Hepatocyte (in vitro differentiated cells): ENCODE data around the gene EPS8L3. TPM values are rescaled to one million over a fixed set of nuclear protein-coding genes. Genes with fewer than 3 reads are reported as not detected.
"Not testable (repeated sequence)": the region's sequence is repeated elsewhere in the genome, so short reads cannot be mapped to it uniquely, and the experiment has no call there.

Source experiments
- DNase-seq: peaks from one replicate; pipeline ENCODE4 v3.0.0-alpha.2; 2016; ENCODE audit warnings: low spot score
- H2AFZ ChIP-seq: fragments of 200-600 bp; sonication (generic); 2 replicates; pipeline ENCODE4 v1.6.0; 2016; ENCODE audit warnings: antibody characterized with exemption, mild to moderate bottlenecking
- H3K27ac ChIP-seq: fragments of 200-600 bp; sonication (generic); 2 replicates; pipeline ENCODE4 v1.5.1; 2016; ENCODE audit warnings: mild to moderate bottlenecking
- H3K27me3 ChIP-seq: fragments of 200-600 bp; sonication (generic); 2 replicates; pipeline ENCODE4 v1.6.1; 2016
- H3K36me3 ChIP-seq: fragments of 200-600 bp; sonication (generic); replicated peaks from 2 replicates; pipeline ENCODE4 v1.5.1; 2016; ENCODE audit warnings: low read depth; ENCODE audit not compliant: insufficient read depth
- H3K4me1 ChIP-seq: fragments of 200-600 bp; sonication (generic); 2 replicates; pipeline ENCODE4 v1.5.1; 2016; ENCODE audit warnings: mild to moderate bottlenecking, moderate library complexity; ENCODE audit not compliant: insufficient read depth
- H3K4me2 ChIP-seq: fragments of 200-600 bp; sonication (generic); 2 replicates; pipeline ENCODE4 v1.6.0; 2016
- H3K4me3 ChIP-seq: fragments of 200-600 bp; sonication (generic); 2 replicates; pipeline ENCODE4 v1.5.1; 2016; ENCODE audit warnings: mild to moderate bottlenecking
- H3K79me2 ChIP-seq: fragments of 200-600 bp; sonication (generic); 2 replicates; pipeline ENCODE4 v1.6.0; 2017; ENCODE audit warnings: mild to moderate bottlenecking
- H3K9me2 ChIP-seq: fragments of 200-600 bp; sonication (generic); replicated peaks from 2 replicates; pipeline ENCODE4 v1.6.0; 2017; ENCODE audit warnings: mild to moderate bottlenecking; ENCODE audit not compliant: insufficient read depth
- H3K9me3 ChIP-seq: fragments of 200-600 bp; sonication (generic); 2 replicates; pipeline ENCODE4 v1.5.1; 2016; ENCODE audit warnings: low read depth, mild to moderate bottlenecking
- H4K20me1 ChIP-seq: fragments of 200-600 bp; sonication (generic); 2 replicates; pipeline ENCODE4 v1.6.0; 2016; ENCODE audit warnings: mild to moderate bottlenecking; ENCODE audit not compliant: insufficient read depth, poor library complexity, severe bottlenecking
- EZH2 ChIP-seq: fragments of 200-600 bp; sonication (generic); IDR thresholded peaks from 2 replicates; pipeline ENCODE4 v1.6.1; 2016; ENCODE audit warnings: antibody characterized with exemption, mild to moderate bottlenecking, borderline replicate concordance
- EZH2phosphoT487 ChIP-seq: fragments of 200-600 bp; sonication (generic); IDR thresholded peaks from one replicate; pipeline ENCODE4 v1.6.1; 2018; ENCODE audit warnings: antibody characterized with exemption, mild to moderate bottlenecking, low read depth, moderate library complexity; ENCODE audit not compliant: unreplicated experiment, severe bottlenecking
- WGBS: methylation state at CpG from one replicate; pipeline ENCODE4 v1.1.6; 2016; ENCODE audit warnings: low lambda C conversion rate; ENCODE audit errors: missing lambda C conversion rate; 5-methylcytosine and 5-hydroxymethylcytosine counted together
- polyA plus RNA-seq: library from polyadenylated mRNA; unstranded; fragments of >200 nt; fragmentation: Nextera tagmentation; extraction: Ambion mirVana; gene quantifications from 2 replicates; pipeline ENCODE4 v1.2.1, GENCODE V29; 2016
- total RNA-seq: library from RNA; depleted of rRNA; stranded (reverse); fragments of >200 nt; gene quantifications from 2 replicates; pipeline ENCODE4 v1.2.3, GENCODE V29; 2014
- TF ChIP-seq, protein P1 (sequence below): fragments of 200-600 bp; sonication (generic); IDR thresholded peaks from 2 replicates; pipeline ENCODE4 v1.5.1; 2016; ENCODE audit warnings: antibody characterized with exemption, mild to moderate bottlenecking; ENCODE audit not compliant: poor library complexity

EPS8L3 gene
- total and polyA plus RNA-seq, 2 experiments from 2014 or later, result 48.1 to 97.3 TPM

DNA sequence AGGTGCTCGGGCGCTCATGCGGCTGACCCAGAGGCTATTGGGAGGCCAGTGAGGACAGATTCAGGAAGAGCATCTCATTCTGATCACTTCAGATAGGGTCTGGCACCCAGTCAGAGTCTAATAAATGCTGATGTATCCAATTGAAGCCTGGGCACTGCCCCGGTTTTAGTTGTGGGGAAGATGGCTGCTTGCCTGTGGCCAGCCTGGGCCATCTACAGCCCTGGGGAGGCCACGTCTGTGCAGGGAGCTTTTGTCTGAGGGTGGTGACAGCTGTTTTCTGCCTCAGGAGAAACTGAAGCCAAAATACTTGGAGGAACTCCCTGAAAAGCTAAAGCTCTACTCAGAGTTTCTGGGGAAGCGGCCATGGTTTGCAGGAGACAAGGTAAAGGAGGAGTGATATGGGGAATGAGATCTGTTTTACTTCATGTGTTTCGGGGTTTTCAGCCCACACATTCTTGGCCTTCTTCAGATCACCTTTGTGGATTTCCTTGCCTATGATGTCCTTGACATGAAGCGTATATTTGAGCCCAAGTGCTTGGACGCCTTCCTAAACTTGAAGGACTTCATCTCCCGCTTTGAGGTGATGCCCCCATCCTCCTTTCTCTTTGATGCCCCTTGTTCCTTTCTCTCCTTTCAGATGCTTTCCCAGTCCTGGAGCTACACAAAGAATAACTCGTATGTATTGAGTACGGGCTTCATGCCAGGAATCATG lies 48.9 kb downstream of the EPS8L3 start:
- no peaks in the 10 kb centered on the region for H3K79me2 ChIP-seq
- H3K9me3 ChIP-seq, result no peaks in the 10 kb centered on the region
- H3K36me3 ChIP-seq, result no peaks in the 10 kb centered on the region
- H2AFZ ChIP-seq, result no peak overlapping the region
- no peaks in the 10 kb centered on the region for H3K27me3 ChIP-seq
- no peaks in the 10 kb centered on the region for H4K20me1 ChIP-seq
- no peak overlapping the region for H3K4me2 ChIP-seq
- H3K27ac ChIP-seq, result no peak overlapping the region
- WGBS, result 88% methylated on average over 12 of the region's 12 CpGs
- no peak overlapping the region for H3K4me3 ChIP-seq
- no peak for TF ChIP-seq EZH2
- TF ChIP-seq, protein P1, sequence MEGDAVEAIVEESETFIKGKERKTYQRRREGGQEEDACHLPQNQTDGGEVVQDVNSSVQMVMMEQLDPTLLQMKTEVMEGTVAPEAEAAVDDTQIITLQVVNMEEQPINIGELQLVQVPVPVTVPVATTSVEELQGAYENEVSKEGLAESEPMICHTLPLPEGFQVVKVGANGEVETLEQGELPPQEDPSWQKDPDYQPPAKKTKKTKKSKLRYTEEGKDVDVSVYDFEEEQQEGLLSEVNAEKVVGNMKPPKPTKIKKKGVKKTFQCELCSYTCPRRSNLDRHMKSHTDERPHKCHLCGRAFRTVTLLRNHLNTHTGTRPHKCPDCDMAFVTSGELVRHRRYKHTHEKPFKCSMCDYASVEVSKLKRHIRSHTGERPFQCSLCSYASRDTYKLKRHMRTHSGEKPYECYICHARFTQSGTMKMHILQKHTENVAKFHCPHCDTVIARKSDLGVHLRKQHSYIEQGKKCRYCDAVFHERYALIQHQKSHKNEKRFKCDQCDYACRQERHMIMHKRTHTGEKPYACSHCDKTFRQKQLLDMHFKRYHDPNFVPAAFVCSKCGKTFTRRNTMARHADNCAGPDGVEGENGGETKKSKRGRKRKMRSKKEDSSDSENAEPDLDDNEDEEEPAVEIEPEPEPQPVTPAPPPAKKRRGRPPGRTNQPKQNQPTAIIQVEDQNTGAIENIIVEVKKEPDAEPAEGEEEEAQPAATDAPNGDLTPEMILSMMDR, result no peak
- no peak for TF ChIP-seq EZH2phosphoT487
- H3K9me2 ChIP-seq, result no peaks in the 10 kb centered on the region
- DNase-seq, result no peak
- H3K4me1 ChIP-seq, result no peaks in the 10 kb centered on the region

DNA sequence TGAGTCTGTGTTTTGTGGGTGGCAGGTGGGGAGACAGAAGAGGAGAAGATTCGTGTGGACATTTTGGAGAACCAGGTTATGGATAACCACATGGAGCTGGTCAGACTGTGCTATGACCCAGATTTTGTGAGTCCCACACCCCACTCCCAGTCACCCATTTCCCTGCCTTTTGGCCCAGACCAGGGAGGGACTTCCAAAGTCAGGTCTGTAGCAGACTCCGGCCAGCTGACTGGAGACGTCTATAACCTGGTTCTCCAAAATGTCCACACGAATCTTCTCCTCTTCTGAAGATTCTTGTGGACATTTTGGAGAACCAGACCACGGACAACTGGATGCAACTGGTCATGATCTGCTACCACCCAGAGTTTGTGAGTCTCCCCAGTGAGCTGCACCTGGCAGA lies 50.1 kb downstream of the EPS8L3 start:
- no peak overlapping the region for H3K27ac ChIP-seq
- no peak overlapping the region for H3K4me2 ChIP-seq
- H3K27me3 ChIP-seq, result no peaks in the 10 kb centered on the region
- no peaks in the 10 kb centered on the region for H4K20me1 ChIP-seq
- no peak overlapping the region for H2AFZ ChIP-seq
- no peaks in the 10 kb centered on the region for H3K36me3 ChIP-seq
- no peaks in the 10 kb centered on the region for H3K79me2 ChIP-seq
- WGBS, result 89% methylated on average over 5 of the region's 5 CpGs
- H3K9me2 ChIP-seq, result no peaks in the 10 kb centered on the region
- no peak for DNase-seq
- no peak overlapping the region for H3K4me3 ChIP-seq
- no peak for TF ChIP-seq EZH2
- no peaks in the 10 kb centered on the region for H3K9me3 ChIP-seq
- H3K4me1 ChIP-seq, result no peaks in the 10 kb centered on the region

- 95% methylated on average over 11 of the region's 22 CpGs for WGBS
- no peak overlapping the region for H3K4me3 ChIP-seq
- no peaks in the 10 kb centered on the region for H4K20me1 ChIP-seq
These were observed 51.3 kb downstream of the EPS8L3 start for GRCh38 chr1:109712321-109712864.

GRCh38 chr1:109711593-109712320 lies 52.0 kb downstream of the EPS8L3 start, which contains the start of gene GSTM5:
Gene GSTM5 (plus strand): TSS chr1:109712251. CDS start chr1:109712313, 62 bp downstream.
- not testable (repeated sequence) for H3K4me3 ChIP-seq, H3K79me2 ChIP-seq, H3K27me3 ChIP-seq, H3K9me2 ChIP-seq, H4K20me1 ChIP-seq, H3K9me3 ChIP-seq, H3K4me1 ChIP-seq, H3K36me3 ChIP-seq, H3K27ac ChIP-seq, H2AFZ ChIP-seq, DNase-seq, H3K4me2 ChIP-seq
- 85% methylated on average over 19 of the region's 33 CpGs for WGBS

More at GRCh38 chr1:109712321-109712864, 51.3 kb downstream of the EPS8L3 start:
- Histone ChIP-seq H3K79me2 (no peaks in the 10 kb centered on the region), H2AFZ (no peak overlapping the region), H3K4me1 (no peaks in the 10 kb centered on the region), H3K9me3 (no peaks in the 10 kb centered on the region), H3K4me2 (no peak overlapping the region), H3K9me2 (no peaks in the 10 kb centered on the region), H3K36me3 (no peaks in the 10 kb centered on the region), H3K27ac (no peak overlapping the region), H3K27me3 (no peaks in the 10 kb centered on the region)
- TF ChIP-seq, protein P1, result no peak
- TF ChIP-seq EZH2 (no peak), EZH2phosphoT487 (no peak)
- DNase-seq, result no peak

DNA sequence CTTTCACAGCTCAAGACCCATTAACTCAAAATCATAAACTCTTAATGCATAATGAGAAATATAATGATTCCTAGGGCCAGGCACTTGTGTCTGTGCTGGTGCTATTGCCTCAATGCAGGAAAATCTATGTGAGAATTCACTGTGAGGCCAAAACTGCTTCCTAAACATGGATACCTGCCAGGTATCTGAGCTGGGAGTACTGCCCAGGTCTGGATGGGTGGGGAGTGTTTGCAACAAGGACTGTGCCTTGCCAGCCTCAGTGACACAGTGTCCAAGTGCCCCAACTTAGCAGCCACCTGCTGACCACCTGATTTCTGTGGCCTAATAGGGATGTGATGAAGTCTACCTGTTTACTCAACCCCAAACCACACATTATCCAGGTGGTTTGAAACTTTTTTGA lies 53.9 kb downstream of the EPS8L3 start:
- not testable (repeated sequence) for H3K27ac ChIP-seq, H3K4me1 ChIP-seq, H2AFZ ChIP-seq, H3K27me3 ChIP-seq, H3K9me3 ChIP-seq, H4K20me1 ChIP-seq, H3K36me3 ChIP-seq, H3K9me2 ChIP-seq, H3K4me3 ChIP-seq, H3K4me2 ChIP-seq, DNase-seq, H3K79me2 ChIP-seq

- not testable (repeated sequence) for H3K27me3 ChIP-seq, H3K36me3 ChIP-seq, DNase-seq, H2AFZ ChIP-seq, H3K27ac ChIP-seq, H3K4me2 ChIP-seq, H3K79me2 ChIP-seq, H3K4me3 ChIP-seq, H3K4me1 ChIP-seq, H3K9me2 ChIP-seq, H3K9me3 ChIP-seq, H4K20me1 ChIP-seq
- 68% methylated on average over 4 of the region's 4 CpGs for WGBS
These were observed 54.8 kb downstream of the EPS8L3 start for GRCh38 chr1:109708949-109709348.
